Common myeloid progenitor, CD34-positive (primary cell): ENCODE data around the gene OPHN1.
"Not testable (repeated sequence)": the region's sequence is repeated elsewhere in the genome, so short reads cannot be mapped to it uniquely, and the experiment has no call there.

Source experiments
- CTCF ChIA-PET: fragments of 350-600 bp; sonication (Branson Sonifier 250); formaldehyde crosslinking; loops from one replicate; lab custom pipeline; 2021; ENCODE audit warnings: antibody characterized with exemption; lab: Charles Lee
- POLR2A ChIA-PET: fragments of 350-600 bp; sonication (Branson Sonifier 250); formaldehyde crosslinking; loops from one replicate; lab custom pipeline; 2021; ENCODE audit warnings: antibody characterized with exemption; lab: Charles Lee
- DNase-seq, 3 donors: peaks; one replicate each; pipeline versions ENCODE4 v3.0.0 to v3.0.0-alpha.2; 2013
- H3K27ac ChIP-seq, 2 experiments: 1 replicate in 1 of 2; 2 replicates in 1 of 2; pipeline ENCODE4 v1.7.0; 2013; ENCODE audit warnings: inconsistent platforms in 2 of 2, low read length in 2 of 2, mild to moderate bottlenecking in 2 of 2, low read depth in 1 of 2, moderate library complexity in 1 of 2; ENCODE audit not compliant: severe bottlenecking in 2 of 2, insufficient read depth in 1 of 2, poor library complexity in 1 of 2
- H3K27me3 ChIP-seq, 5 experiments: replicated peaks in 2 of 5; 1 replicate in 3 of 5; 2 replicates in 2 of 5; pipeline versions ENCODE4 v1.6.1 to v1.7.0; 2013; ENCODE audit warnings: low read length in 4 of 5, mild to moderate bottlenecking in 2 of 5, moderate library complexity in 2 of 5, inconsistent platforms in 1 of 5; ENCODE audit not compliant: insufficient read depth in 5 of 5, control insufficient read depth in 4 of 5
- H3K36me3 ChIP-seq, 4 experiments: 1 replicate in 2 of 4; 2 replicates in 2 of 4; pipeline versions ENCODE4 v1.6.1 to v1.7.0; 2013; ENCODE audit warnings: low read length in 3 of 4, control low read depth in 1 of 4, mild to moderate bottlenecking in 1 of 4; ENCODE audit not compliant: control insufficient read depth in 4 of 4, insufficient read depth in 4 of 4
- H3K4me1 ChIP-seq, 4 experiments: 1 replicate in 3 of 4; 2 replicates in 1 of 4; pipeline versions ENCODE4 v1.6.1 to v1.7.1; 2013; ENCODE audit warnings: low read length in 3 of 4, mild to moderate bottlenecking in 3 of 4, control low read depth in 1 of 4, inconsistent platforms in 1 of 4, moderate library complexity in 1 of 4; ENCODE audit not compliant: control insufficient read depth in 4 of 4, insufficient read depth in 4 of 4; ENCODE audit errors: control extremely low read depth in 1 of 4
- H3K4me3 ChIP-seq, 7 experiments: 1 replicate in 4 of 7; 2 replicates in 3 of 7; pipeline versions ENCODE4 v1.5.1 to v1.7.0; 2013; ENCODE audit warnings: mild to moderate bottlenecking in 7 of 7, low read length in 6 of 7, moderate library complexity in 6 of 7, inconsistent platforms in 2 of 7, low read depth in 2 of 7, control low read depth in 1 of 7; ENCODE audit not compliant: insufficient read depth in 4 of 7, control insufficient read depth in 1 of 7; ENCODE audit errors: extremely low read depth in 1 of 7
- H3K9me3 ChIP-seq, 5 experiments: 1 replicate in 4 of 5; 2 replicates in 1 of 5; pipeline versions ENCODE4 v1.6.1 to v1.7.1; 2013; ENCODE audit warnings: low read length in 4 of 5, mild to moderate bottlenecking in 2 of 5, inconsistent platforms in 1 of 5, low read depth in 1 of 5, moderate library complexity in 1 of 5; ENCODE audit not compliant: control insufficient read depth in 4 of 5, insufficient read depth in 2 of 5; ENCODE audit errors: control extremely low read depth in 1 of 5
- WGBS: methylation state at CpG from one replicate; pipeline ENCODE4 v1.1.5; 2013; ENCODE audit not compliant: insufficient coverage; 5-methylcytosine and 5-hydroxymethylcytosine counted together

OPHN1 gene

GRCh38 chrX:68284281-68284904, 148.9 kb downstream of the OPHN1 start:
- Histone ChIP-seq H3K4me1 (peaks cover 0 to 4% (median 0%) of the 10 kb centered on the region in 4 experiments), H3K9me3 (no peaks in the 10 kb centered on the region), H3K27me3 (no peaks in the 10 kb centered on the region), H3K4me3 (no peak overlapping the region), H3K36me3 (no peaks in the 10 kb centered on the region), H3K27ac (no peak overlapping the region)
- DNase-seq: no peak
- ChIA-PET CTCF (no interaction called here), POLR2A (no interaction called here)
- 64% methylated on average over 1 of the region's 2 CpGs for WGBS

- Histone ChIP-seq H3K36me3 (no peaks in the 10 kb centered on the region), H3K4me3 (no peak overlapping the region), H3K27ac (no peak overlapping the region), H3K27me3 (no peaks in the 10 kb centered on the region), H3K4me1 (no peaks in the 10 kb centered on the region), H3K9me3 (no peaks in the 10 kb centered on the region)
- POLR2A ChIA-PET: interaction anchor here (0.5 kb wide), 1 partner anchor 51 kb away, joined by 5 read pairs; no protein-coding TSS in a partner anchor
- no peak for DNase-seq
- whole genome bisulfite sequencing: 60% methylated on average over 1 of the region's 1 CpG
- CTCF ChIA-PET: no interaction called here
These were observed 159.4 kb downstream of the OPHN1 start for GRCh38 chrX:68273887-68274286.

- H3K27me3 ChIP-seq, CTCF ChIA-PET, H3K36me3 ChIP-seq, H3K27ac ChIP-seq, POLR2A ChIA-PET, H3K4me3 ChIP-seq, H3K4me1 ChIP-seq, DNase-seq, H3K9me3 ChIP-seq: not testable (repeated sequence)
- 90% methylated on average over 9 of the region's 9 CpGs for WGBS
These were observed 168.5 kb downstream of the OPHN1 start for GRCh38 chrX:68264793-68265192.

GRCh38 chrX:68261060-68261672, 172.1 kb downstream of the OPHN1 start:
- 43% methylated on average over 2 of the region's 4 CpGs for WGBS
- ChIA-PET CTCF (no interaction called here), POLR2A (no interaction called here)
- peak; percentile 44 to 82 (median 80) for DNase-seq
- Histone ChIP-seq H3K27me3 (peaks cover 0 to 3% (median 0%) of the 10 kb centered on the region in 5 experiments), H3K27ac (no peak overlapping the region), H3K36me3 (no peaks in the 10 kb centered on the region), H3K4me3 (no peak overlapping the region), H3K4me1 (peaks cover 0 to 6% (median 5%) of the 10 kb centered on the region in 4 experiments), H3K9me3 (no peaks in the 10 kb centered on the region)

GRCh38 chrX:68256990-68257389, 176.3 kb downstream of the OPHN1 start:
- H3K4me3 ChIP-seq: no peak overlapping the region
- H3K36me3 ChIP-seq: no peaks in the 10 kb centered on the region
- H3K27me3 ChIP-seq: peaks cover 0 to 3% (median 0%) of the 10 kb centered on the region in 5 experiments
- H3K9me3 ChIP-seq: no peaks in the 10 kb centered on the region
- no CpG with 5 or more reads among the region's 2 CpGs for WGBS
- POLR2A ChIA-PET: no interaction called here
- CTCF ChIA-PET: no interaction called here
- no peak overlapping the region for H3K27ac ChIP-seq
- H3K4me1 ChIP-seq: peaks cover 0 to 9% (median 5%) of the 10 kb centered on the region in 4 experiments
- no peak for DNase-seq

- Histone ChIP-seq H3K27ac (no peak overlapping the region), H3K4me3 (no peak overlapping the region), H3K9me3 (no peaks in the 10 kb centered on the region), H3K36me3 (no peaks in the 10 kb centered on the region), H3K27me3 (peaks cover 0 to 4% (median 0%) of the 10 kb centered on the region in 5 experiments), H3K4me1 (peaks cover 0 to 4% (median 0%) of the 10 kb centered on the region in 4 experiments)
- WGBS: 89% methylated on average over 5 of the region's 11 CpGs
- DNase-seq: no peak
- CTCF ChIA-PET: no interaction called here
- POLR2A ChIA-PET: no interaction called here
These were observed 178.3 kb downstream of the OPHN1 start for GRCh38 chrX:68254738-68255645.
